GM18520 (cell line): ENCODE data around the gene OR10AD1.
"Not testable (repeated sequence)": the region's sequence is repeated elsewhere in the genome, so short reads cannot be mapped to it uniquely, and the experiment has no call there.

ENCODE experiments used
- ATAC-seq: cut with Tn5 transposase; IDR thresholded peaks from one replicate; pipeline ENCODE4 v1.9.1; 2021; ENCODE audit not compliant: unreplicated experiment

Gene OR10AD1

DNA sequence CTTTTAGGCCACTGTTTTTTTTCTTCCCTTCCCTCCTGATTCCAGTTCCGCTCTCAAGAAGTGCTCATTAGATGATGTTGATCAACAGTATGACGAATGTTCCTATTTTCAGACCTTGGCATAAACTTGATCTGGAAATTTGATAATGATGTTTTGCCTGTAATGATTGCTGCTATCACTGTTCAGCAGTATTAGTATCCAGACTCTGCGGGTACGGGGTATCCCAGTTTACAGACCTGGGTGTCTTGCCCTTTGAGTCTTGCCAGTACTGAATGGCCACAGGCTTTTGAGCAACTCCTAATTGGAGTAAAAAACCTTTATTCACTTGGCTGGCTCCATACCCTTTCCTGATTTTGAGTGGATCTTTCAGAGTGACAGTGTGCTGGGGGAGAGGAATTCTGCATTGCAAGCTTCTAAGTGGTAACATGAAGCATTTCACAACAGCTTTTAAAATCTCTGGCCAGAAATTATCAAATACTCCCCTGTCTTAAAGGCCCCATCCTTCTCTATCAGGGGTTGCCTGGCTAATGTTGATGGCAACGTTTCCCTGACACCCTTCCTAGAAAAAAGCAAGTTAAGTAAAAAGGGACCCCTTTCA, 39.8 kb downstream of the OR10AD1 start:
- no peak for ATAC-seq

DNA sequence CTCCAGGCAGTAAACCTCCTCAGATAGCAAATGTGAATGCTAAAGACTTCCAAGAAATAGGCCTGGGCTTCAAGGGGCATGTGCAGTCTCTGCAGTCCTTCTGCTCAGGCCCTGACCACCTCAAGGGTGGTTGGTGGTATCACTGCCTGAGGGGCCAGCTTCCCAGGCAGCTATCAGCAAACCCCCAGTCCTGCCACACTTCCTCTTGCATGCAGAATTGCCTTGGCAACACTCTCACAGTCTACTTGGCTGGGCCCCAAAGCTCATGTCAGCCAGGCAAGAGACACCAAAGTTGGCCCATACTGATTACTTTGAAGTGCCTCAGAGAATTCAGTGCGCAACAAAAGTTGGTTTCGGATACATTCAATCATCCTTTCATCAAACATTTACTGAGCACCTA, 42.3 kb downstream of the OR10AD1 start:
- no peak for ATAC-seq

DNA sequence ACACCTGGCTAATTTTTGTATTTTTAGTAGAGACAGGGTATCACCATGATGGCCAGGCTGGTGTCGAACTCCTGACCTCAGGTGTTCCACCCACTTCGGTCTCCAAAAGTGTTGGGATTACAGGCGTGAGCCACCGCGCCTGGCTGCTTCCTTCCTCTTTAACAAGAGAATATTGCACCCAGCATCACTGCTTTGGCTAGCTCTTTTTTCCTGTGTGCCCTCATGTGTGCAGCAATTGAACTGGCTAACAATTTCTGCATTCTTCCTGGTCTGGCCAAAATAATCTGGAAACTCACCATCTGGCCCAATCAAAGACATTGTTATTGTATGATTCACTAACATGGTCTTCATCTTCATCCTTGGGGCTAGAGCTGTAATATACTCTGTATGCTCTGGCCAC, 43.0 kb downstream of the OR10AD1 start:
- ATAC-seq, result no peak

DNA sequence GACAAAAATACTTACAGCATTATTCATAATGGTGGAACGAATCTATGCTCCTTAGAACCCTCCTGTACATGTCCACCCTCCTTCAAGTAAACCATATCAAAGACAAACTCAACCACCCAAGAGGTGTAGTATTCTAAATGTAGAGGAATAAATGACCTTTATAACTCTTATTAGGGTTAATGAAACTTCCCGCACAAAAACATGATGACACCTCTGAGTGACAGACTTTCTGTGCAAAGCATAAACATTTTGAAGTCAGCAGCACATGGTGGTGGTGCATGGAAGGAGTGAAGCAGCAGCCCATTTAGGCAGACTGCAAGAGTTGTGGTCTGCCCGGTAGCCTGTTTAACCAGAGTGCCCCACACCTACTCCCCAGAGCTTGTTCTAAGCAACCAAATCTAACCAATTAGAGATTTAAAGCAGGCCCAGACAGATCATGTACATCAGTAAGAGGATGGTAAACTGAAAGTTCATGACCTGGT, 45.2 kb downstream of the OR10AD1 start:
- no peak for ATAC-seq

DNA sequence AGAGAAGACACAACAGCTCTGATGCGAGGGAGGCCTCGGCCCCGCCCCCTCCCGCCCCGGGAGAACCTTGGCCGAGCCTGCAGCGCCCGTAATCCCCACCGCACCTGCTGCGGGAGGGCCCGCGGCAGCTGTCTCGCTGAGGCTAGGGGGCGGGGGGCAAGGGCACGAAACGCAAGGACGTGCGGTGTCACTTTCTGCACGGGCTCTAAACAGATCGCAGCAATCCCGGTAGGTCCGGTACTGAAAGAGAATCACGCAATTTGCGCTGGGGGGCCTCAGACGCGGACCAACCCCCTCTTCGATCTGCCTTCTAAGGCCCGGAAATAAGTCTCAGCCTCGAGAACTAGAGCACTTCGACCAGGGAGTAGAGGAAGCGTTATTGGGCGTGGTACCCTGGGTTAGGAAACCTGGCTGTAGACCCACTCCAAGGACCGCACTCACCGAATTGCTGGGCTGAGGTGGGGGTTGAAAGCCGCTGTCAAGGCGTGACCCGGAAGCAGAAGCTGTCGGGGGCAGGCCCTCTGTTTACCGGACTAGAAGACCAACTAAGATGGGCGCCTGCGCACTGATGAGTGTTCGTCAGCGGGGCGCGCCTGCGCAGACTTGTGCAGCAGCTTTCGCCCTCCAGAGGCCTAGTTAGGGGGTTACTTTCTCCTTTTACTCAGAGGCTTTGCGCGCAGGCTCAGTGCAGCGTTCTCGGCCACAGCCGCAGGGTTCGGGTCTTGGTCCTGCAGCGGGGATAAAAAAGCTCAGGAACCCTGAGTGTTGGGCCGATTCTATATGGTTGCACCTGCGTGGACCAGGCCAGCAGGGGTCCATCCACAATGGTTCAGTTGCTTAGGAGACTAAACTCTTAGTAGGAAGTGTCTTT, 45.8 kb downstream of the OR10AD1 start, which contains the start of gene ASB8:
TSS of gene ASB8 (minus strand) at position 498 of the 871 bp plus-strand sequence. CDS start 4,019 bp downstream, outside the sequence.
- peak; percentile 91 for ATAC-seq

- no peak for ATAC-seq
Observed at GRCh38 chr12:48156652-48157017, 46.5 kb downstream of the OR10AD1 start.

- ATAC-seq, result not testable (repeated sequence)
Observed at GRCh38 chr12:48155786-48156185, 47.3 kb downstream of the OR10AD1 start.
